Endothelial cell (in vitro differentiated cells): ENCODE results near the gene RAC3. TPM values are rescaled to one million over a fixed set of nuclear protein-coding genes. Genes with fewer than 3 reads are reported as not detected.

Source experiments
- DNase-seq: peaks from one replicate; pipeline ENCODE4 v3.0.0; 2021; ENCODE audit warnings: low spot score
- H3K27ac Mint-ChIP-seq: one replicate; pipeline ENCODE4 v1.8.0; 2021; ENCODE audit warnings: mixed read lengths, inconsistent platforms; ENCODE audit not compliant: unreplicated experiment
- H3K27me3 Mint-ChIP-seq: one replicate; pipeline ENCODE4 v1.8.0; 2021; ENCODE audit warnings: mild to moderate bottlenecking, moderate library complexity, mixed read lengths, inconsistent platforms; ENCODE audit not compliant: unreplicated experiment
- H3K36me3 Mint-ChIP-seq: one replicate; pipeline ENCODE4 v1.8.0; 2021; ENCODE audit warnings: mild to moderate bottlenecking, low read depth, mixed read lengths, inconsistent platforms; ENCODE audit not compliant: unreplicated experiment
- H3K4me1 Mint-ChIP-seq: one replicate; pipeline ENCODE4 v1.8.0; 2021; ENCODE audit warnings: mild to moderate bottlenecking, mixed read lengths, inconsistent platforms; ENCODE audit not compliant: unreplicated experiment
- H3K4me3 Mint-ChIP-seq: one replicate; pipeline ENCODE4 v1.8.0; 2021; ENCODE audit warnings: mild to moderate bottlenecking, mixed read lengths, inconsistent platforms; ENCODE audit not compliant: unreplicated experiment
- H3K9me3 Mint-ChIP-seq: one replicate; pipeline ENCODE4 v1.8.0; 2021; ENCODE audit warnings: mixed read lengths, inconsistent platforms; ENCODE audit not compliant: unreplicated experiment
- CTCF ChIP-seq: fragments of 200-600 bp; sonication (generic); IDR thresholded peaks from one replicate; pipeline ENCODE4 v1.5.0; 2021; ENCODE audit warnings: antibody characterized with exemption; ENCODE audit not compliant: unreplicated experiment
- total RNA-seq: library from RNA; stranded (reverse); fragmentation: NEBNext Ultra II Directional; extraction: Animal tissue kit (Norgen Biotek cat#: 25700); gene quantifications from one replicate; pipeline ENCODE4 v1.2.1, GENCODE V29; 2021; ENCODE audit not compliant: unreplicated experiment

The RAC3 gene
- total RNA-seq, 1 donor from 2014 or later: 24.0 TPM

GRCh38 chr17:81999587-81999975, 31.9 kb upstream of the RAC3 start:
- no peak for DNase-seq
- no peaks in the 10 kb centered on the region for H3K36me3 Mint-ChIP-seq
- no peak overlapping the region for H3K4me3 Mint-ChIP-seq
- no peak for TF ChIP-seq CTCF
- no peaks in the 10 kb centered on the region for H3K27me3 Mint-ChIP-seq
- peaks cover 6% of the 10 kb centered on the region for H3K4me1 Mint-ChIP-seq
- H3K27ac Mint-ChIP-seq: no peak overlapping the region
- no peaks in the 10 kb centered on the region for H3K9me3 Mint-ChIP-seq

- no peak for DNase-seq
- H3K9me3 Mint-ChIP-seq: no peaks in the 10 kb centered on the region
- no peaks in the 10 kb centered on the region for H3K27me3 Mint-ChIP-seq
- TF ChIP-seq CTCF: no peak
- no peaks in the 10 kb centered on the region for H3K36me3 Mint-ChIP-seq
- H3K4me1 Mint-ChIP-seq: peaks cover 6% of the 10 kb centered on the region
- H3K27ac Mint-ChIP-seq: no peak overlapping the region
- H3K4me3 Mint-ChIP-seq: no peak overlapping the region
Measured at GRCh38 chr17:81999976-82000802, 31.3 kb upstream of the RAC3 start.

DNA sequence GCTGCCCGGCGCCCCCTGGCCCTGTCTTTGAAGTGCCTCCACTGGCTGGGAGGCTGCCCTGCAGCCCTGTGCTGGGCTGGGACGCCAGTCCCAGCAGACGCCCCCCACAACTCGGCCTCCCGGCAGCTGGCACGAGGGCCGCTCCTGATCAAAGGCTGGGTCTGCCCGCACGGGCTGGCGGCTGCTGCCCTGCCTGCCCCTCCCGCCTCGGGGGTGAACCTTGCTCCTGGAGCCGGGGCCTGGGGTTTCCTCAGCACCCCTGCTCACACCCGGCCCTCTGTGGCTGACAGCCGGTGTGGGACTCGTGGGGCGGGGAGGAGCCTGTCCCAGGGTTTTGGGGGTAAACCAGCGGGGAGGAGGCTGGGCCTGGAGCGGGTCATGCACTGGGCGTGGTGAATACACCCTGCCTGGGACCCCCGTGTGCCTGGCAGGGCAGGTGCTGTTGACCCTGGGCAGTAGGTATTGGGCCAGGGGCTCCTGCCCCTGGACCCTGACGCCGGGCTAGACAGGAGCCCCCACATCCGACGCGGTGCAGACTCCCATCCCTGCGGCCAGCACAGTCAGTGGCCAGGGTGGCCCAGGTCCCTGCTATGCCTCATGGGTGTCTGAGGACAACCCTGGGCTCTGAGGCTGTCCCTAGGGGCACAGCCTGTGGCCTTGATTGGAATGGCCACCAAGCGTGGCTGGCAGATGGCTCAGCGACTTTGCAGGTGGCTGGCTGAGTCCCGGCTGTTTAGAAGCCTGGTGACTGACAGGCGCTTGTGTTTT, 30.5 kb upstream of the RAC3 start:
- DNase-seq: no peak
- Mint-ChIP-seq H3K4me3 (no peak overlapping the region), H3K27me3 (peaks cover 1% of the 10 kb centered on the region), H3K9me3 (no peaks in the 10 kb centered on the region), H3K4me1 (peaks cover 8% of the 10 kb centered on the region), H3K27ac (no peak overlapping the region), H3K36me3 (no peaks in the 10 kb centered on the region)
- no peak for TF ChIP-seq CTCF

- peaks cover 10% of the 10 kb centered on the region for H3K4me1 Mint-ChIP-seq
- H3K36me3 Mint-ChIP-seq: no peaks in the 10 kb centered on the region
- DNase-seq: no peak
- H3K9me3 Mint-ChIP-seq: no peaks in the 10 kb centered on the region
- no peak for TF ChIP-seq CTCF
- H3K4me3 Mint-ChIP-seq: no peak overlapping the region
- peaks cover 4% of the 10 kb centered on the region for H3K27me3 Mint-ChIP-seq
- no peak overlapping the region for H3K27ac Mint-ChIP-seq
Measured at GRCh38 chr17:82001571-82002056, 29.9 kb upstream of the RAC3 start.
